Activated effector memory CD4-positive, alpha-beta T cell treated with anti-CD3 and anti-CD28 coated beads, Interleukin-2, amount 50 U/mL, for 16 hours (primary cell): ENCODE data around the gene AFTPH.
"Not testable (repeated sequence)": the region's sequence is repeated elsewhere in the genome, so short reads cannot be mapped to it uniquely, and the experiment has no call there.

Source experiments
- DNase-seq: peaks from one replicate; pipeline ENCODE4 v3.0.0-alpha.2; 2020

The AFTPH gene

GRCh38 chr2:64498438-64498837 lies 25.7 kb upstream of the AFTPH start:
- DNase-seq: no peak

- no peak for DNase-seq
These were observed 23.6 kb upstream of the AFTPH start for GRCh38 chr2:64500549-64500948.

GRCh38 chr2:64501946-64502345 lies 22.2 kb upstream of the AFTPH start:
- no peak for DNase-seq

GRCh38 chr2:64502860-64503259 lies 21.3 kb upstream of the AFTPH start:
- DNase-seq: no peak

- DNase-seq: no peak
These were observed 19.1 kb upstream of the AFTPH start for GRCh38 chr2:64504774-64505720.

GRCh38 chr2:64506686-64507085 lies 17.4 kb upstream of the AFTPH start:
- no peak for DNase-seq

- no peak for DNase-seq
These were observed 10.1 kb upstream of the AFTPH start for GRCh38 chr2:64514008-64514407.

- no peak for DNase-seq
These were observed 9.0 kb upstream of the AFTPH start for GRCh38 chr2:64515086-64515485.

GRCh38 chr2:64516651-64517510 lies 7.2 kb upstream of the AFTPH start:
- no peak for DNase-seq

- no peak for DNase-seq
These were observed 6.6 kb upstream of the AFTPH start for GRCh38 chr2:64517511-64517884.

- DNase-seq: peak; percentile 86
These were observed 1.2 kb upstream of the AFTPH start for GRCh38 chr2:64522843-64523428.

GRCh38 chr2:64524604-64525316 lies 632 bp downstream of the AFTPH start:
- no peak for DNase-seq

- DNase-seq: peak; percentile 73
These were observed 1.1 kb downstream of the AFTPH start for GRCh38 chr2:64525317-64525613.

GRCh38 chr2:64526034-64526433 lies 1.9 kb downstream of the AFTPH start:
- DNase-seq: no peak

GRCh38 chr2:64530946-64531345 lies 6.8 kb downstream of the AFTPH start:
- not testable (repeated sequence) for DNase-seq

GRCh38 chr2:64532030-64532429 lies 7.9 kb downstream of the AFTPH start:
- no peak for DNase-seq

- DNase-seq: no peak
These were observed 9.8 kb downstream of the AFTPH start for GRCh38 chr2:64533882-64534281.

GRCh38 chr2:64534363-64534762 lies 10.2 kb downstream of the AFTPH start:
- no peak for DNase-seq

GRCh38 chr2:64535024-64535423 lies 10.9 kb downstream of the AFTPH start:
- no peak for DNase-seq

GRCh38 chr2:64537991-64538390 lies 13.9 kb downstream of the AFTPH start:
- DNase-seq: no peak

- DNase-seq: no peak
These were observed 14.8 kb downstream of the AFTPH start for GRCh38 chr2:64538764-64539433.

GRCh38 chr2:64540615-64541014 lies 16.5 kb downstream of the AFTPH start:
- DNase-seq: no peak
